Natural killer cell (primary cell): ENCODE data around the gene ZMIZ1. TPM values are rescaled to one million over a fixed set of nuclear protein-coding genes. Genes with fewer than 3 reads are reported as not detected.

Experiments used
- ATAC-seq, 3 donors: fragments of 150-1000 bp in 2 of 3; fragments of 200-7000 bp in 1 of 3; cut with Tn5 transposase; 1 replicate in 1 of 3; 2 replicates in 2 of 3; pipeline ENCODE4 v1.10.0; 2021; ENCODE audit warnings: mild to moderate bottlenecking in 2 of 3, moderate library complexity in 2 of 3
- DNase-seq, 2 donors: peaks; one replicate each; pipeline versions ENCODE4 v3.0.0 to v3.0.0-alpha.2; 2013 to 2021; ENCODE audit warnings: mixed read lengths in 1 of 2
- H3K27ac ChIP-seq: one replicate; pipeline ENCODE4 v1.5.1; 2013; ENCODE audit warnings: mild to moderate bottlenecking, low read length
- H3K27me3 ChIP-seq: one replicate; pipeline ENCODE4 v1.6.1; 2013; ENCODE audit warnings: low read length; ENCODE audit not compliant: control insufficient read depth, insufficient read depth
- H3K36me3 ChIP-seq: one replicate; pipeline ENCODE4 v1.6.1; 2013; ENCODE audit warnings: low read length; ENCODE audit not compliant: control insufficient read depth, insufficient read depth
- H3K4me1 ChIP-seq: one replicate; pipeline ENCODE4 v1.6.1; 2013; ENCODE audit warnings: low read length; ENCODE audit not compliant: control insufficient read depth, insufficient read depth
- H3K4me3 ChIP-seq: one replicate; pipeline ENCODE4 v1.5.1; 2013; ENCODE audit warnings: low read length
- H3K9me3 ChIP-seq: one replicate; pipeline ENCODE4 v1.6.1; 2013; ENCODE audit warnings: low read length; ENCODE audit not compliant: control insufficient read depth, insufficient read depth
- H3K27ac Mint-ChIP-seq, 2 donors: one replicate each; pipeline ENCODE4 v1.8.0; 2022; ENCODE audit warnings: mild to moderate bottlenecking in 2 of 2, mixed read lengths in 2 of 2, moderate library complexity in 1 of 2
- H3K27me3 Mint-ChIP-seq, 2 donors: one replicate each; pipeline ENCODE4 v1.8.0; 2022; ENCODE audit warnings: low read depth in 2 of 2, mixed read lengths in 2 of 2
- H3K36me3 Mint-ChIP-seq: one replicate; pipeline ENCODE4 v1.8.0; 2022; ENCODE audit warnings: mixed read lengths
- H3K4me1 Mint-ChIP-seq, 2 donors: one replicate each; pipeline ENCODE4 v1.8.0; 2022; ENCODE audit warnings: mixed read lengths in 2 of 2
- H3K4me3 Mint-ChIP-seq: one replicate; pipeline ENCODE4 v1.8.0; 2022; ENCODE audit warnings: mild to moderate bottlenecking, moderate library complexity, mixed read lengths
- H3K9me3 Mint-ChIP-seq, 2 donors: one replicate each; pipeline ENCODE4 v1.8.0; 2022; ENCODE audit warnings: mixed read lengths in 2 of 2
- CTCF ChIP-seq: fragments of 200-600 bp; IDR thresholded peaks from one replicate; pipeline ENCODE4 v1.8.0; 2022; ENCODE audit warnings: antibody characterized with exemption
- WGBS: methylation state at CpG from one replicate; pipeline ENCODE4 v1.1.7; 2013; ENCODE audit warnings: missing lambda C conversion rate; ENCODE audit not compliant: insufficient coverage; 5-methylcytosine and 5-hydroxymethylcytosine counted together
- intact Hi-C: fragments of 100-400 bp; cut with micrococcal nuclease; formaldehyde crosslinking; loops from one replicate; pipeline ENCODE4 v1.14.2; 2022
- total RNA-seq, 4 donors: library from RNA; stranded (reverse); fragments of 120-200 nt in 1 of 4; gene quantifications; one replicate each; pipeline versions ENCODE4 v1.2.3 to v1.2.4, GENCODE V29; 2013 to 2022

Gene ZMIZ1
- total RNA-seq, 3 donors from 2014 or later (not counting 1 experiment from before 2014, with no cell fraction given) = 36.5 to 51.5 (median 37.9) TPM

- Histone ChIP-seq H3K36me3 (no peaks in the 10 kb centered on the region), H3K27ac (no peak overlapping the region), H3K4me1 (peaks cover 77% of the 10 kb centered on the region), H3K27me3 (no peaks in the 10 kb centered on the region), H3K4me3 (peak overlapping the region; percentile 82), H3K9me3 (no peaks in the 10 kb centered on the region)
- Mint-ChIP-seq H3K9me3 (no peaks in the 10 kb centered on the region), H3K4me1 (peaks cover 17 to 76% of the 10 kb centered on the region in 2 donors), H3K4me3 (peak overlapping the region; percentile 85), H3K36me3 (no peaks in the 10 kb centered on the region), H3K27me3 (no peaks in the 10 kb centered on the region), H3K27ac (peak overlapping the region; percentile 66 to 92)
- 27% methylated on average over 17 of the region's 18 CpGs for WGBS
- intact Hi-C loops = no loop called here
- ATAC-seq (no peak), DNase-seq (no peak)
- no peak for TF ChIP-seq CTCF
Measured at GRCh38 chr10:79071396-79071923, 2.7 kb downstream of the ZMIZ1 start.

GRCh38 chr10:79072041-79072441 lies 3.3 kb downstream of the ZMIZ1 start:
- Mint-ChIP-seq H3K4me1 (peaks cover 19 to 73% of the 10 kb centered on the region in 2 donors), H3K27ac (no peak overlapping the region), H3K27me3 (no peaks in the 10 kb centered on the region), H3K9me3 (no peaks in the 10 kb centered on the region), H3K36me3 (no peaks in the 10 kb centered on the region), H3K4me3 (peak overlapping the region; percentile 85)
- intact Hi-C loops = no loop called here
- H3K36me3 ChIP-seq = no peaks in the 10 kb centered on the region
- no peaks in the 10 kb centered on the region for H3K27me3 ChIP-seq
- WGBS = 68% methylated on average over 8 of the region's 8 CpGs
- H3K4me1 ChIP-seq = peaks cover 78% of the 10 kb centered on the region
- no peak overlapping the region for H3K4me3 ChIP-seq
- no peak overlapping the region for H3K27ac ChIP-seq
- DNase-seq = no peak
- no peak for TF ChIP-seq CTCF
- H3K9me3 ChIP-seq = no peaks in the 10 kb centered on the region
- ATAC-seq = no peak

- Histone ChIP-seq H3K27me3 (no peaks in the 10 kb centered on the region), H3K4me3 (no peak overlapping the region), H3K4me1 (peaks cover 71% of the 10 kb centered on the region), H3K36me3 (no peaks in the 10 kb centered on the region), H3K9me3 (no peaks in the 10 kb centered on the region), H3K27ac (no peak overlapping the region)
- no peaks in the 10 kb centered on the region for H3K9me3 Mint-ChIP-seq
- no peak for TF ChIP-seq CTCF
- no peak for ATAC-seq
- intact Hi-C loops = no loop called here
- 89% methylated on average over 4 of the region's 4 CpGs for WGBS
- no peak for DNase-seq
- no peaks in the 10 kb centered on the region for H3K36me3 Mint-ChIP-seq
- H3K27me3 Mint-ChIP-seq = no peaks in the 10 kb centered on the region
- no peak overlapping the region for H3K27ac Mint-ChIP-seq
- H3K4me1 Mint-ChIP-seq = peaks cover 19 to 68% of the 10 kb centered on the region in 2 donors
- H3K4me3 Mint-ChIP-seq = no peak overlapping the region
Measured at GRCh38 chr10:79072994-79073645, 4.4 kb downstream of the ZMIZ1 start.
